Heart right ventricle (tissue), 16 donors: ENCODE measurements around the gene LYPD6. TPM values are rescaled to one million over a fixed set of nuclear protein-coding genes. Genes with fewer than 3 reads are reported as not detected.

Source experiments
- ATAC-seq, 8 donors: fragments of 200-7000 bp; cut with Tn5 transposase; one replicate each; pipeline ENCODE4 v1.9.1; 2020; ENCODE audit warnings: mild to moderate bottlenecking in 8 of 8, moderate library complexity in 8 of 8, moderate number of reproducible peaks in 1 of 8
- DNase-seq, 2 donors: peaks; one replicate each; pipeline ENCODE4 v3.0.0-alpha.2; 2020
- H3K27ac ChIP-seq, 10 donors: fragments of 200-600 bp; sonication (generic) in 2 of 10; one replicate each; pipeline versions ENCODE4 v1.5.0 to v1.8.0; 2020 to 2022; ENCODE audit warnings: mild to moderate bottlenecking in 3 of 10
- H3K27me3 ChIP-seq, 7 donors: fragments of 200-600 bp; one replicate each; pipeline ENCODE4 v1.8.0; 2021 to 2022; ENCODE audit warnings: mild to moderate bottlenecking in 2 of 7
- H3K36me3 ChIP-seq, 9 donors: fragments of 200-600 bp; sonication (generic) in 1 of 9; one replicate each; pipeline versions ENCODE4 v1.5.0 to v1.8.0; 2020 to 2022; ENCODE audit warnings: mild to moderate bottlenecking in 2 of 9
- H3K4me1 ChIP-seq, 9 donors: fragments of 200-600 bp; sonication (generic) in 1 of 9; one replicate each; pipeline versions ENCODE4 v1.5.0 to v1.8.0; 2020 to 2022; ENCODE audit warnings: mild to moderate bottlenecking in 4 of 9
- H3K4me3 ChIP-seq, 10 donors: fragments of 200-600 bp; sonication (generic) in 2 of 10; one replicate each; pipeline versions ENCODE4 v1.5.0 to v1.8.0; 2020 to 2022; ENCODE audit warnings: mild to moderate bottlenecking in 7 of 10, moderate library complexity in 2 of 10
- H3K9me3 ChIP-seq, 11 donors: fragments of 200-600 bp in 10 of 11; sonication (generic) in 2 of 11; one replicate each; pipeline versions ENCODE4 v1.5.0 to v1.8.0; 2013 to 2022; ENCODE audit warnings: mild to moderate bottlenecking in 2 of 11, control low read depth in 1 of 11, moderate library complexity in 1 of 11
- CTCF ChIP-seq, 9 donors: fragments of 200-600 bp; sonication (generic) in 2 of 9; IDR thresholded peaks; one replicate each; pipeline versions ENCODE4 v1.5.0 to v1.8.0; 2021 to 2022; ENCODE audit warnings: antibody characterized with exemption in 9 of 9, mild to moderate bottlenecking in 5 of 9, moderate library complexity in 1 of 9
- WGBS, 2 donors: extraction: QIAGEN DNeasy Blood & Tissue Kit; methylation state at CpG; one replicate each; pipeline ENCODE4 v1.1.7; 2013; ENCODE audit warnings: inconsistent platforms in 1 of 2; 5-methylcytosine and 5-hydroxymethylcytosine counted together
- intact Hi-C, 10 donors: fragments of 100-400 bp; cut with DNase I; formaldehyde crosslinking; loops; one replicate each; pipeline versions ENCODE4 v1.11.1 to v1.14.2; 2022
- polyA plus RNA-seq, 2 donors: library from polyadenylated mRNA; stranded (reverse); fragments of 200-250 nt; gene quantifications; one replicate each; pipeline ENCODE4 v1.2.3, GENCODE V29; 2013
- total RNA-seq, 10 donors: library from RNA; stranded (reverse); fragmentation: NEBNext Ultra II Directional in 3 of 10; extraction: Animal tissue kit (Norgen Biotek cat#: 25700) in 3 of 10; gene quantifications; one replicate each; pipeline versions ENCODE4 v1.2.1 to v1.2.4, GENCODE V29; 2021 to 2023
- donor health status: Arrhythmogenic right ventricular cardiomyopathy.
- donor health status: ischemic (EF 13 %, LVEDD 7.1; RV severe dilation, severe dysfunction).
- donor health status: healthy with polysubstance abuse.
- donor health status: DM: no; HTN: yes; CAD: no.
- donor health status: DM: no; HTN: no; CAD: no.
- donor health status: ischemic (EF 25% LVEDD 6.9; RV normal size, moderate dysfunction).
- donor health status: ischemic (EF 25% LVEDD 5.7; RV mildly dilated, moderate dysfunction).
- donor health status: healthy.
- donor health status: DM: yes; HTN: yes; CAD: no.
- donor health status: Ischemic cardiomyopathy.
- donor health status: ischemic (EF 35%, LVEDD 5.7; RV mildly dilated, moderate dysfunction).
- donor health status: nonischemic (EF 11% LVEDD 7.7; RV severe dilation, severe dysfunction).
- donor health status: DM: yes; HTN: yes; CAD: no.
- donor health status: PGD.
- donor health status: ischemic (EF 29% LVEDD 5.4; RV normal size, mild dysfunction).
- donor health status: nonischemic (EF 23%, LVEDD 6.1; RV moderate dilation, normal function).

The LYPD6 gene
- total and polyA plus RNA-seq, 12 donors = 0.06 to 0.55 (median 0.15) TPM; not detected in 1

- no peak for TF ChIP-seq CTCF (IDR thresholded peaks at IDR 0.05)
- no peaks in the 10 kb centered on the region for H3K9me3 ChIP-seq
- peaks cover 0 to 10% (median 0%) of the 10 kb centered on the region in 7 donors for H3K27me3 ChIP-seq
- H3K27ac ChIP-seq = no peak overlapping the region
- intact Hi-C loops = no loop called here
- DNase-seq (no peak), ATAC-seq (no peak)
- no peaks in the 10 kb centered on the region for H3K36me3 ChIP-seq
- no peak overlapping the region for H3K4me3 ChIP-seq
- 83 to 89% methylated on average over 13 of the region's 13 CpGs for WGBS, 2 donors
- no peaks in the 10 kb centered on the region for H3K4me1 ChIP-seq
Observed at GRCh38 chr2:149420053-149420963, 89.9 kb downstream of the LYPD6 start.

- TF ChIP-seq CTCF (IDR thresholded peaks at IDR 0.05) = no peak
- intact Hi-C loops = no loop called here
- Histone ChIP-seq H3K36me3 (no peaks in the 10 kb centered on the region), H3K9me3 (no peaks in the 10 kb centered on the region), H3K4me3 (no peak overlapping the region), H3K27ac (no peak overlapping the region), H3K27me3 (peaks cover 0 to 10% (median 0%) of the 10 kb centered on the region in 7 donors), H3K4me1 (no peaks in the 10 kb centered on the region)
- DNase-seq (no peak), ATAC-seq (no peak)
- 76 to 80% methylated on average over 4 of the region's 4 CpGs for WGBS, 2 donors
Observed at GRCh38 chr2:149421791-149422190, 91.4 kb downstream of the LYPD6 start.

- no peak for TF ChIP-seq CTCF (IDR thresholded peaks at IDR 0.05)
- H3K36me3 ChIP-seq = no peaks in the 10 kb centered on the region
- no peak overlapping the region for H3K4me3 ChIP-seq
- peaks cover 0 to 10% (median 0%) of the 10 kb centered on the region in 7 donors for H3K27me3 ChIP-seq
- DNase-seq (no peak), ATAC-seq (no peak)
- H3K9me3 ChIP-seq = no peaks in the 10 kb centered on the region
- no peak overlapping the region for H3K27ac ChIP-seq
- WGBS, 2 donors = 55 to 56% methylated on average over 2 of the region's 2 CpGs
- intact Hi-C loops = no loop called here
- no peaks in the 10 kb centered on the region for H3K4me1 ChIP-seq
Observed at GRCh38 chr2:149422337-149422990, 92.1 kb downstream of the LYPD6 start.

GRCh38 chr2:149422991-149423338 is 92.6 kb downstream of the LYPD6 start:
- intact Hi-C loops = no loop called here
- no peak for TF ChIP-seq CTCF (IDR thresholded peaks at IDR 0.05)
- H3K4me1 ChIP-seq = no peaks in the 10 kb centered on the region
- no peaks in the 10 kb centered on the region for H3K36me3 ChIP-seq
- no peak for DNase-seq
- H3K27me3 ChIP-seq = peaks cover 0 to 10% (median 0%) of the 10 kb centered on the region in 7 donors
- no peaks in the 10 kb centered on the region for H3K9me3 ChIP-seq
- H3K4me3 ChIP-seq = no peak overlapping the region
- no peak for ATAC-seq
- H3K27ac ChIP-seq = no peak overlapping the region
